NCI-H2196 (cell line): ENCODE results near the gene TMEM181.

Experiments
- DNase-seq: peaks from one replicate; lab custom pipeline; 2025; ENCODE audit not compliant: unreplicated experiment; lab: John Stamatoyannopoulos, UW

TMEM181 gene

DNA sequence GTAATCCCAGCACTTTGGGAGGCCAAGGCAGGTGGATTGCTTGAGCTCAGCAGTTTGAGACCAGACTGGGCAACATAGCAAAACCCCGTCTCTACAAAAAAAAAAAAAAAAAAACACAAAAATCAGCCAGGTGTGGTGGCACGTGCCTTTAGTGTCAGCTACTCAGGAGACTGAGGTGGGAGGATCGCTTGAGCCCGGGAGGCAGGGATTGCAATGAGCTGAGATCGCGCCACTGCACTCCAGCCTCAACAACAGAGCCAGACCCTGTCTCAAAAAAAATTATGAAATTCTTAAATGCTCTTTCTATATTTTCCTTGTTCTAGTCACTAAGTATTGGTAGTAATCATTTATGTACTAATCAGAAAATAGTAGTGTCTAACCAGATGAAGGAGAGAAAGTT is 120.6 kb downstream of the TMEM181 start:
- no peak for DNase-seq

- DNase-seq, result no peak
Measured at GRCh38 chr6:158684311-158684710, 124.4 kb downstream of the TMEM181 start.

DNA sequence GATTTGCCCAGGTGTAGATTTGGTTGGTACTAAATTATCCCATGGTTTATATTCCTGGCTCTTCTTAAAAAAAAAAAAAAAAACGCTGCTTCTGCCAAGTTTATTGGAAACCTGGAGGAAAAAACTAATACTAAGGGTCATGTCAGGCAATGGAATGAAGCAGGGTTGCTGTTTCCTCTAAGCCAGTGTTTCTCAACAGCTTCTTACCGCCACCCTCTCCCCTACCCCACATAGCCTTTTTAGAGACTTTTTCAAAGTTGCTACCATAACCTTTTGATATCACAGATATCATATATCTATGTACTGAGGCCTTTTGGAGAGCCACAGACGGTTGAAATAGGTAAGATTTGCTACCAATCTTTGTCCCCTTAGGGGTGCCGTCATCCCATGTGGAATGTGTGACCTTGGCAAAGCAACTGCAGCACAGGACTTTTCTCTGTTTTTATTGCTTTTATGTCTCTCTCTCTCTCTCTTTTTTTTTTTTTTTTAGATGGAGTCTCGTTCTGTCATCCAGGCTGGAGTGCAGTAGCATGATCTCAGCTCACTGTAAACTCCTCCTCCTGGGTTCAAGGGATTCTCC is 124.9 kb downstream of the TMEM181 start:
- no peak for DNase-seq
